ENCODE results near the gene MED27.

- TF ChIP-seq CTCF (IDR thresholded peaks at IDR 0.05) (no peak), TCF7L2 (IDR thresholded peaks at IDR 0.05; ENCODE audit: low read depth, low read length) (no peak)
Measured at GRCh38 chr9:132127888-132128534, 48.3 kb upstream of the MED27 start.

Measured in Panc1 (cell line).